HCT116 (cell line): ENCODE results near the gene ZNF74. TPM values are rescaled to one million over a fixed set of nuclear protein-coding genes. Genes with fewer than 3 reads are reported as not detected.

Experiments used
- ATAC-seq: fragments of 200-7000 bp; cut with Tn5 transposase; 2 replicates; pipeline ENCODE4 v1.9.1; 2020; ENCODE audit warnings: mild to moderate bottlenecking, moderate library complexity
- BruUV-seq: library from RNA; stranded (reverse); fragments of 400-500 nt; replicated peaks from 2 replicates; lab custom pipeline; 2021; lab: Mats Ljungman, UMichigan
- CTCF ChIA-PET: fragments of 300-600 bp; sonication (Branson Sonifier 250); formaldehyde crosslinking; loops from one replicate; lab custom pipeline; 2021; ENCODE audit warnings: antibody characterized with exemption; lab: Charles Lee
- POLR2A ChIA-PET: fragments of 300-600, 350-600 bp; sonication (Branson Sonifier 250); formaldehyde crosslinking; loops from one replicate; lab custom pipeline; 2021; ENCODE audit warnings: antibody characterized with exemption; lab: Charles Lee
- RAD21 ChIA-PET, 2 experiments: fragments of 300-600 bp; sonication (Branson Sonifier 250); formaldehyde crosslinking; loops; one replicate each; lab custom pipeline; 2023; ENCODE audit warnings: low total read pairs in 2 of 2; ENCODE audit not compliant: uncharacterized antibody in 2 of 2, unreplicated experiment in 2 of 2, low non-redundant PET in 1 of 2; lab: Charles Lee
- DNase-seq: peaks from one replicate; pipeline ENCODE4 v3.0.0-alpha.2; 2010; ENCODE audit warnings: low read depth, low spot score
- H2AFZ ChIP-seq: fragments of 200-600 bp; shearing (Covaris generic), sonication (generic); 2 replicates; pipeline ENCODE4 v1.6.1; 2017; ENCODE audit warnings: low read depth, mixed run types, mixed read lengths, antibody characterized with exemption, low read length; ENCODE audit not compliant: poor library complexity, severe bottlenecking
- H3K27ac ChIP-seq: 2 replicates; pipeline ENCODE4 v1.5.1; 2012; ENCODE audit warnings: low read depth, low read length
- H3K27me3 ChIP-seq: fragments of 200-600 bp; sonication (generic); 2 replicates; pipeline ENCODE4 v1.6.1; 2016; ENCODE audit warnings: mixed run types, low read length, mixed read lengths; ENCODE audit not compliant: insufficient read depth
- H3K36me3 ChIP-seq, 2 experiments: fragments of 200-500 bp in 1 of 2; fragments of 200-600 bp in 1 of 2; sonication (Bioruptor generic) in 1 of 2; sonication (generic) in 1 of 2; 2 replicates each; pipeline versions ENCODE4 v1.5.1 to v1.6.1; 2014 to 2016; ENCODE audit warnings: low read length in 2 of 2, inconsistent platforms in 1 of 2, mixed read lengths in 1 of 2, mixed run types in 1 of 2; ENCODE audit not compliant: insufficient read depth in 2 of 2, control insufficient read depth in 1 of 2
- H3K4me1 ChIP-seq, 2 experiments: fragments of 200-600 bp in 1 of 2; sonication (generic) in 1 of 2; 2 replicates each; pipeline versions ENCODE4 v1.5.1 to v1.6.1; 2012 to 2017; ENCODE audit warnings: low read length in 2 of 2, inconsistent platforms in 1 of 2, mild to moderate bottlenecking in 1 of 2, mixed read lengths in 1 of 2, mixed run types in 1 of 2, moderate library complexity in 1 of 2; ENCODE audit not compliant: insufficient read depth in 2 of 2, control insufficient read depth in 1 of 2
- H3K4me2 ChIP-seq: fragments of 200-600 bp; sonication (generic); 2 replicates; pipeline ENCODE4 v1.6.1; 2017; ENCODE audit warnings: mixed run types, low read length, mixed read lengths
- H3K4me3 ChIP-seq, 2 experiments: fragments of 200-600 bp in 1 of 2; sonication (generic) in 1 of 2; replicated peaks in 1 of 2; 2 replicates each; pipeline ENCODE4 v1.5.1; 2011 to 2016; ENCODE audit warnings: low read length in 2 of 2, control low read depth in 1 of 2, low read depth in 1 of 2, mild to moderate bottlenecking in 1 of 2, mixed read lengths in 1 of 2, mixed run types in 1 of 2
- H3K79me2 ChIP-seq: fragments of 200-600 bp; sonication (generic); 2 replicates; pipeline ENCODE4 v1.6.1; 2017; ENCODE audit warnings: mild to moderate bottlenecking, mixed run types, low read length, moderate library complexity, mixed read lengths; ENCODE audit not compliant: insufficient read depth
- H3K9ac ChIP-seq: fragments of 200-600 bp; sonication (generic); 2 replicates; pipeline ENCODE4 v1.6.1; 2016; ENCODE audit warnings: low read length, mixed read lengths
- H3K9me2 ChIP-seq: fragments of 200-600 bp; sonication (generic), shearing (Covaris generic); 2 replicates; pipeline ENCODE4 v1.6.1; 2017; ENCODE audit warnings: mixed run types, mild to moderate bottlenecking, moderate library complexity; ENCODE audit not compliant: insufficient read depth
- H3K9me3 ChIP-seq, 2 experiments: fragments of 200-500 bp in 1 of 2; fragments of 200-600 bp in 1 of 2; sonication (Bioruptor generic) in 1 of 2; sonication (generic) in 1 of 2; 2 replicates each; pipeline ENCODE4 v1.6.1; 2014 to 2017; ENCODE audit warnings: low read length in 2 of 2, mixed read lengths in 2 of 2, inconsistent platforms in 1 of 2, low read depth in 1 of 2, mild to moderate bottlenecking in 1 of 2, mixed run types in 1 of 2, moderate library complexity in 1 of 2; ENCODE audit not compliant: control insufficient read depth in 1 of 2, insufficient read depth in 1 of 2
- H4K20me1 ChIP-seq: fragments of 200-600 bp; sonication (generic), shearing (Covaris generic); 2 replicates; pipeline ENCODE4 v1.6.1; 2017; ENCODE audit warnings: mixed run types, mild to moderate bottlenecking, moderate library complexity; ENCODE audit not compliant: insufficient read depth
- ATF3 ChIP-seq: IDR thresholded peaks from 2 replicates; pipeline ENCODE4 v1.6.1; 2012
- CBX3 ChIP-seq: IDR thresholded peaks from 2 replicates; pipeline ENCODE4 v1.6.1; 2012; ENCODE audit warnings: low read depth
- CEBPB ChIP-seq: IDR thresholded peaks from 2 replicates; pipeline ENCODE4 v1.6.1; 2012; ENCODE audit warnings: low read depth
- EGR1 ChIP-seq: IDR thresholded peaks from 2 replicates; pipeline ENCODE4 v1.6.1; 2012; ENCODE audit warnings: low read depth
- ELF1 ChIP-seq: IDR thresholded peaks from 2 replicates; pipeline ENCODE4 v1.6.1; 2012; ENCODE audit warnings: low read depth, borderline replicate concordance
- EZH2 ChIP-seq: fragments of 200-600 bp; sonication (generic); IDR thresholded peaks from 2 replicates; pipeline ENCODE4 v1.6.1; 2017; ENCODE audit warnings: antibody characterized with exemption, mixed run types
- FOSL1 ChIP-seq: IDR thresholded peaks from 2 replicates; pipeline ENCODE4 v1.6.1; 2012; ENCODE audit warnings: low read depth
- RAD21 ChIP-seq: IDR thresholded peaks from 2 replicates; pipeline ENCODE4 v1.6.1; 2012; ENCODE audit warnings: low read depth, mild to moderate bottlenecking
- SP1 ChIP-seq: IDR thresholded peaks from 2 replicates; pipeline ENCODE4 v1.6.1; 2012; ENCODE audit warnings: low read depth
- YY1 ChIP-seq: IDR thresholded peaks from 2 replicates; pipeline ENCODE4 v1.6.1; 2011; ENCODE audit warnings: low read length, low read depth, moderate library complexity, mild to moderate bottlenecking; ENCODE audit not compliant: insufficient replicate concordance; ENCODE audit errors: extremely low read depth
- ZBTB33 ChIP-seq: IDR thresholded peaks from 2 replicates; pipeline ENCODE4 v1.6.1; 2011; ENCODE audit warnings: mild to moderate bottlenecking, low read length, moderate library complexity; ENCODE audit not compliant: insufficient replicate concordance; ENCODE audit errors: extremely low read depth
- ZNF274 ChIP-seq: fragments of 200-500 bp; sonication (Bioruptor generic); IDR thresholded peaks from 2 replicates; pipeline ENCODE4 v1.6.1; 2014; ENCODE audit warnings: mild to moderate bottlenecking, low read depth, low read length, inconsistent platforms
- intact Hi-C: fragments of 100-400 bp; cut with micrococcal nuclease; formaldehyde crosslinking; loops from 2 replicates; pipeline ENCODE4 v1.10.0; 2022
- total RNA-seq: library from RNA; stranded (reverse); gene quantifications from one replicate; pipeline ENCODE4 v1.2.1, GENCODE V29; 2021; ENCODE audit not compliant: unreplicated experiment
- TF ChIP-seq, protein P1 (sequence below): IDR thresholded peaks from 2 replicates; pipeline ENCODE4 v1.6.1; 2012; ENCODE audit warnings: low read depth
- TF ChIP-seq, protein P2 (sequence below), 3 experiments: fragments of 200-600 bp in 1 of 3; sonication (generic) in 1 of 3; IDR thresholded peaks in 2 of 3; conservative IDR thresholded peaks in 1 of 3; 2 replicates each; pipeline ENCODE4 v1.5.1; 2012 to 2017; ENCODE audit warnings: low read depth in 2 of 3, low read length in 2 of 3, antibody characterized with exemption in 1 of 3, borderline replicate concordance in 1 of 3, control low read depth in 1 of 3, mild to moderate bottlenecking in 1 of 3, mixed read lengths in 1 of 3, mixed run types in 1 of 3, moderate library complexity in 1 of 3; ENCODE audit not compliant: insufficient read depth in 1 of 3

Gene ZNF74
- total RNA-seq, 1 experiment from 2014 or later, result 15.4 TPM

DNA sequence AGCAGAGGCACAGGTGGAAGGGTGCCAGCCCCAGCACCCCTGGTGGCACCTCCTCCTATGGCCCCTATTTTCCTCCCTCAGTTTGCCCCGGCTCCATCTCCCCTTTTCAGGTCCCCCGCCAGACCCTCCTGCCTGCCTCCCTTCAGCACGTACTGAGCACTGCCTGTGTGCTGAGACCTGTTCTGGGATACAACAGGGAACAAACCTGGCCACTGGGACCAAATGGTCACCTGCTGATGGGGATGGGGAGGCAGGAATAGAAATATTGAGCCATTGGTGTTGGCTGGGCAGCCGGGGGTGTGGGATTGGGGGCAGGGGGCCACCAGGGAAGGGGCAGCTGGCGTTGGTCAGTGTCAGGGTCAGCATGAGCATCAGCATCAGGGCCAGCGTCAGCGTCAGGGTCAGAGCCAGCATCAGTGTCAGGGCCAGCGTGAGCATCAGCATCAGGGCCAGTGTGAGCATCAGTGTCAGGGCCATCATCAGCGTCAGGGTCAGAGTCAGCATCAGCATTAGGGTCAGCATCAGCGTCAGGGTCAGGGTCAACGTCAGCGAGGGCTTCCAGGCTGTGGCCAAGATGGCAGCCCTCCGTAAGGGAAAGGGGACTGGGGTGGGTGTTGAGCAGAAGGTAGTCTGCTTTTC is 7.5 kb downstream of the ZNF74 start:
- RAD21 ChIA-PET, result no interaction called here
- Histone ChIP-seq H3K9me2 (no peaks in the 10 kb centered on the region), H3K9ac (no peak overlapping the region), H3K4me2 (no peak overlapping the region), H3K27ac (no peak overlapping the region), H3K79me2 (peaks cover 7% of the 10 kb centered on the region; the same call in 1 of the 2 replicates), H3K4me1 (no peaks in the 10 kb centered on the region), H3K27me3 (no peaks in the 10 kb centered on the region), H4K20me1 (no peaks in the 10 kb centered on the region), H3K9me3 (no peaks in the 10 kb centered on the region), H3K4me3 (no peak overlapping the region), H2AFZ (no peak overlapping the region), H3K36me3 (peaks cover 0 to 3% of the 10 kb centered on the region in 2 experiments; a peak in 3 of 4 replicates)
- POLR2A ChIA-PET, result no interaction called here
- intact Hi-C loops, result no loop called here
- no peak for ATAC-seq
- DNase-seq, result no peak
- no peak for TF ChIP-seq ZNF274
- TF ChIP-seq FOSL1, result no peak
- TF ChIP-seq SP1, result no peak
- TF ChIP-seq ELF1, result no peak
- TF ChIP-seq YY1, result no peak
- TF ChIP-seq ATF3, result no peak
- TF ChIP-seq EZH2, result no peak
- TF ChIP-seq ZBTB33, result no peak
- TF ChIP-seq CBX3, result no peak
- TF ChIP-seq, protein P1, sequence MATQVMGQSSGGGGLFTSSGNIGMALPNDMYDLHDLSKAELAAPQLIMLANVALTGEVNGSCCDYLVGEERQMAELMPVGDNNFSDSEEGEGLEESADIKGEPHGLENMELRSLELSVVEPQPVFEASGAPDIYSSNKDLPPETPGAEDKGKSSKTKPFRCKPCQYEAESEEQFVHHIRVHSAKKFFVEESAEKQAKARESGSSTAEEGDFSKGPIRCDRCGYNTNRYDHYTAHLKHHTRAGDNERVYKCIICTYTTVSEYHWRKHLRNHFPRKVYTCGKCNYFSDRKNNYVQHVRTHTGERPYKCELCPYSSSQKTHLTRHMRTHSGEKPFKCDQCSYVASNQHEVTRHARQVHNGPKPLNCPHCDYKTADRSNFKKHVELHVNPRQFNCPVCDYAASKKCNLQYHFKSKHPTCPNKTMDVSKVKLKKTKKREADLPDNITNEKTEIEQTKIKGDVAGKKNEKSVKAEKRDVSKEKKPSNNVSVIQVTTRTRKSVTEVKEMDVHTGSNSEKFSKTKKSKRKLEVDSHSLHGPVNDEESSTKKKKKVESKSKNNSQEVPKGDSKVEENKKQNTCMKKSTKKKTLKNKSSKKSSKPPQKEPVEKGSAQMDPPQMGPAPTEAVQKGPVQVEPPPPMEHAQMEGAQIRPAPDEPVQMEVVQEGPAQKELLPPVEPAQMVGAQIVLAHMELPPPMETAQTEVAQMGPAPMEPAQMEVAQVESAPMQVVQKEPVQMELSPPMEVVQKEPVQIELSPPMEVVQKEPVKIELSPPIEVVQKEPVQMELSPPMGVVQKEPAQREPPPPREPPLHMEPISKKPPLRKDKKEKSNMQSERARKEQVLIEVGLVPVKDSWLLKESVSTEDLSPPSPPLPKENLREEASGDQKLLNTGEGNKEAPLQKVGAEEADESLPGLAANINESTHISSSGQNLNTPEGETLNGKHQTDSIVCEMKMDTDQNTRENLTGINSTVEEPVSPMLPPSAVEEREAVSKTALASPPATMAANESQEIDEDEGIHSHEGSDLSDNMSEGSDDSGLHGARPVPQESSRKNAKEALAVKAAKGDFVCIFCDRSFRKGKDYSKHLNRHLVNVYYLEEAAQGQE, result no peak
- no peak for TF ChIP-seq CEBPB
- TF ChIP-seq RAD21, result no peak
- TF ChIP-seq, protein P2, sequence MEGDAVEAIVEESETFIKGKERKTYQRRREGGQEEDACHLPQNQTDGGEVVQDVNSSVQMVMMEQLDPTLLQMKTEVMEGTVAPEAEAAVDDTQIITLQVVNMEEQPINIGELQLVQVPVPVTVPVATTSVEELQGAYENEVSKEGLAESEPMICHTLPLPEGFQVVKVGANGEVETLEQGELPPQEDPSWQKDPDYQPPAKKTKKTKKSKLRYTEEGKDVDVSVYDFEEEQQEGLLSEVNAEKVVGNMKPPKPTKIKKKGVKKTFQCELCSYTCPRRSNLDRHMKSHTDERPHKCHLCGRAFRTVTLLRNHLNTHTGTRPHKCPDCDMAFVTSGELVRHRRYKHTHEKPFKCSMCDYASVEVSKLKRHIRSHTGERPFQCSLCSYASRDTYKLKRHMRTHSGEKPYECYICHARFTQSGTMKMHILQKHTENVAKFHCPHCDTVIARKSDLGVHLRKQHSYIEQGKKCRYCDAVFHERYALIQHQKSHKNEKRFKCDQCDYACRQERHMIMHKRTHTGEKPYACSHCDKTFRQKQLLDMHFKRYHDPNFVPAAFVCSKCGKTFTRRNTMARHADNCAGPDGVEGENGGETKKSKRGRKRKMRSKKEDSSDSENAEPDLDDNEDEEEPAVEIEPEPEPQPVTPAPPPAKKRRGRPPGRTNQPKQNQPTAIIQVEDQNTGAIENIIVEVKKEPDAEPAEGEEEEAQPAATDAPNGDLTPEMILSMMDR (IDR thresholded peaks at IDR 0.05 in 2 of 3, conservative IDR thresholded peaks at IDR 0.05 in 1 of 3; ENCODE audit: borderline replicate concordance in 1 of 3, insufficient read depth in 1 of 3, low read depth in 2 of 3, low read length in 2 of 3), result no peak
- no peak for TF ChIP-seq EGR1
- BruUV-seq, result no TSS peak
- CTCF ChIA-PET, result no interaction called here
